HL-60 (cell line): Measurements from ENCODE around the gene DYRK1A.

Source experiments
- CTCF ChIP-seq: IDR thresholded peaks from one replicate; pipeline ENCODE4 v1.5.1; 2011; ENCODE audit warnings: low read length, control low read depth, inconsistent platforms; ENCODE audit not compliant: insufficient read depth
- GABPA ChIP-seq: IDR thresholded peaks from 2 replicates; pipeline ENCODE4 v1.6.1; 2012; ENCODE audit warnings: low read depth
- POLR2AphosphoS5 ChIP-seq: IDR thresholded peaks from 2 replicates; pipeline ENCODE4 v1.6.1; 2012; ENCODE audit warnings: low read depth
- REST ChIP-seq: IDR thresholded peaks from 2 replicates; pipeline ENCODE4 v1.6.1; 2012; ENCODE audit warnings: low read depth; ENCODE audit not compliant: insufficient replicate concordance

GRCh38 chr21:37425684-37426083, 59.1 kb downstream of the DYRK1A start:
- TF ChIP-seq CTCF (no peak), REST (no peak), POLR2AphosphoS5 (no peak), GABPA (no peak)
